GM13977 (cell line): Measurements from ENCODE around the gene ACACA.
"Not testable (repeated sequence)": the region's sequence is repeated elsewhere in the genome, so short reads cannot be mapped to it uniquely, and the experiment has no call there.

ENCODE experiments used
- DNase-seq: peaks from one replicate; pipeline ENCODE4 v3.0.0; 2012; ENCODE audit warnings: low spot score
- in situ Hi-C: fragments of 300-500 bp; cut with MboI; formaldehyde crosslinking; loops from one replicate; pipeline ENCODE4 v1.12.0; 2022; ENCODE audit warnings: low sequenced_read_pairs, low pct_unique_long_range_greater_than_20kb, mixed read lengths, inconsistent platforms; ENCODE audit not compliant: unreplicated experiment
- TF ChIP-seq, protein P1 (sequence below): IDR thresholded peaks from 2 replicates; pipeline ENCODE4 v1.5.1; 2012; ENCODE audit warnings: mild to moderate bottlenecking, control low read depth; ENCODE audit not compliant: insufficient read depth; ENCODE audit errors: extremely low read depth, missing control alignments

Gene ACACA

GRCh38 chr17:37160944-37161343 lies 245.7 kb downstream of the ACACA start:
- TF ChIP-seq, protein P1, sequence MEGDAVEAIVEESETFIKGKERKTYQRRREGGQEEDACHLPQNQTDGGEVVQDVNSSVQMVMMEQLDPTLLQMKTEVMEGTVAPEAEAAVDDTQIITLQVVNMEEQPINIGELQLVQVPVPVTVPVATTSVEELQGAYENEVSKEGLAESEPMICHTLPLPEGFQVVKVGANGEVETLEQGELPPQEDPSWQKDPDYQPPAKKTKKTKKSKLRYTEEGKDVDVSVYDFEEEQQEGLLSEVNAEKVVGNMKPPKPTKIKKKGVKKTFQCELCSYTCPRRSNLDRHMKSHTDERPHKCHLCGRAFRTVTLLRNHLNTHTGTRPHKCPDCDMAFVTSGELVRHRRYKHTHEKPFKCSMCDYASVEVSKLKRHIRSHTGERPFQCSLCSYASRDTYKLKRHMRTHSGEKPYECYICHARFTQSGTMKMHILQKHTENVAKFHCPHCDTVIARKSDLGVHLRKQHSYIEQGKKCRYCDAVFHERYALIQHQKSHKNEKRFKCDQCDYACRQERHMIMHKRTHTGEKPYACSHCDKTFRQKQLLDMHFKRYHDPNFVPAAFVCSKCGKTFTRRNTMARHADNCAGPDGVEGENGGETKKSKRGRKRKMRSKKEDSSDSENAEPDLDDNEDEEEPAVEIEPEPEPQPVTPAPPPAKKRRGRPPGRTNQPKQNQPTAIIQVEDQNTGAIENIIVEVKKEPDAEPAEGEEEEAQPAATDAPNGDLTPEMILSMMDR: no peak
- no peak for DNase-seq
- in situ Hi-C loops: no loop called here

DNA sequence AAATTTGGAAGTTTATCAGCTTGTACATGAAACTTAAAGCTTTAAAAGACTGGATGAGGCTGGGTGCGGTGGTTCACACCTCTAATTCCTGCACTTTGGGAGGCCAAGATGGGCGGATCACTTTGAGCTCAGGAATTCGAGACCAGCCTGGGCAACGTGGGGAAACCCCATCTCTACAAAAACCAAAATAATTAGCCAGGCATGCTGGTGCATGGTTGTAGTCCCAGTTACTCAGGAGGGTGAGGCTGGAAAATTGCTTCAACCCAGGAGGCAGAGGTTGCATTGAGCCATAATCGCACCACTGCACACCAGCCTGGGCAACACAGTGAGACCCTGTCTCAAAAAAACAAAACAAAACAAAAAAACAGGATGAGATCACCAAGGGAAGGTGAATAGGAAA lies 248.3 kb downstream of the ACACA start:
- no peak for DNase-seq
- TF ChIP-seq, protein P1: no peak
- in situ Hi-C loops: no loop called here

GRCh38 chr17:37148156-37148555 lies 258.5 kb downstream of the ACACA start:
- in situ Hi-C loops: no loop called here
- DNase-seq: no peak
- TF ChIP-seq, protein P1: no peak

DNA sequence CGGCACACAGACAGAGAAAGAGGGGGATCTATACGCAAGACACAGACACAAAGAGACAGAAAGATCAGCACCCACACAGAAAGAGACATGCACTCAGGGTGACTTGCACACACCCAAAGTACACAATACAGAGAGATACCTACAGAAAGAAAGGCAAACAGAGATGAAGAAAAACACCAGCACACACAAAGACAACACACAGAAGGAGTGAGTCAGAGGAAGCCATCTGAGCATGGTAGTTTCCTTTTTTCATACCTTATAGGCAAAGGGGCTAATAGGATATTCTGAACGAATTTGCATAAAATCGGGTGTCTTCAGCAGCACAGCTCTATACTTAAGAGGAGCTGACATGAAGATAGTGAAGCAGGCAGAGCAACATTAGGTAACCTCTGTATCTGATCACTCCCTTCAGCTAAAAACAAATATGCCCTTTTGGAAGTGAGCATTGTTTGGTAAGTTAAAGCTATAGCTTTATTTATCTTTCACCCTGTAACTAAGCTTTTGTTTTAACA lies 259.3 kb downstream of the ACACA start:
- TF ChIP-seq, protein P1: no peak
- in situ Hi-C loops: no loop called here
- peak; percentile 53 for DNase-seq

GRCh38 chr17:37146086-37147064 lies 260.3 kb downstream of the ACACA start:
- in situ Hi-C loops: no loop called here
- TF ChIP-seq, protein P1: no peak

GRCh38 chr17:37144075-37144701 lies 262.4 kb downstream of the ACACA start:
- no peak for DNase-seq
- in situ Hi-C loops: no loop called here
- TF ChIP-seq, protein P1: no peak

More at GRCh38 chr17:37146086-37147064, 260.3 kb downstream of the ACACA start:
- no peak for DNase-seq

GRCh38 chr17:37143558-37143957 lies 263.1 kb downstream of the ACACA start:
- DNase-seq, in situ Hi-C loops: not testable (repeated sequence)
